HepG2 (cell line): ENCODE measurements around the gene OPRL1. TPM values are rescaled to one million over a fixed set of nuclear protein-coding genes. Genes with fewer than 3 reads are reported as not detected.
A peak's percentile ranks its signal among the peaks of the same experiment; 100 is the strongest.

Source experiments
- HINFP ChIP-seq: sonication (generic); formaldehyde crosslinking; IDR thresholded peaks from 2 replicates; pipeline ENCODE4 v1.4.0; 2020; ENCODE audit warnings: low read depth, mild to moderate bottlenecking, missing genetic modification reagents
- HNF1A ChIP-seq, 2 experiments: sonication (generic) in 1 of 2; formaldehyde crosslinking in 1 of 2; IDR thresholded peaks; 2 replicates each; pipeline versions ENCODE4 v1.4.0 to v1.6.1; 2016 to 2020; ENCODE audit warnings: borderline replicate concordance in 1 of 2, low read depth in 1 of 2, mild to moderate bottlenecking in 1 of 2, missing genetic modification reagents in 1 of 2
- NR2C2 ChIP-seq: sonication (generic); formaldehyde crosslinking; IDR thresholded peaks from 2 replicates; pipeline ENCODE4 v1.4.0; 2020; ENCODE audit warnings: missing genetic modification reagents, mild to moderate bottlenecking, moderate library complexity, borderline replicate concordance
- PAX8 ChIP-seq: sonication (generic); formaldehyde crosslinking; IDR thresholded peaks from 2 replicates; pipeline ENCODE4 v1.8.0; 2022; ENCODE audit warnings: mild to moderate bottlenecking, missing genetic modification reagents, borderline replicate concordance
- POGZ ChIP-seq: sonication (generic); formaldehyde crosslinking; IDR thresholded peaks from 2 replicates; pipeline ENCODE4 v1.4.0; 2020; ENCODE audit warnings: mild to moderate bottlenecking, missing genetic modification reagents
- SIN3A ChIP-seq: IDR thresholded peaks from 2 replicates; pipeline ENCODE4 v1.6.1; 2011; ENCODE audit warnings: low read depth, mild to moderate bottlenecking, control low read depth, low read length, borderline replicate concordance
- UBTF ChIP-seq: sonication (generic); formaldehyde crosslinking; IDR thresholded peaks from 2 replicates; pipeline ENCODE4 v1.4.0; 2020; ENCODE audit warnings: mild to moderate bottlenecking, missing genetic modification reagents
- XRCC5 ChIP-seq: fragments of 200-400 bp; formaldehyde crosslinking; optimal IDR thresholded peaks from 2 replicates; pipeline ENCODE3; 2017; ENCODE audit warnings: mild to moderate bottlenecking, low read length
- ZBTB33 ChIP-seq: sonication (generic); formaldehyde crosslinking; IDR thresholded peaks from 2 replicates; pipeline ENCODE4 v1.4.0; 2020; ENCODE audit warnings: missing genetic modification reagents
- ZNF101 ChIP-seq: sonication (generic); formaldehyde crosslinking; IDR thresholded peaks from 2 replicates; pipeline ENCODE4 v1.4.0; 2020; ENCODE audit warnings: mild to moderate bottlenecking, low read depth, missing genetic modification reagents, borderline replicate concordance
- ZZZ3 ChIP-seq: sonication (generic); formaldehyde crosslinking; IDR thresholded peaks from 2 replicates; pipeline ENCODE4 v1.4.0; 2020; ENCODE audit warnings: missing genetic modification reagents, mild to moderate bottlenecking, borderline replicate concordance
- polyA plus RNA-seq, 8 experiments: library from polyadenylated mRNA; depleted of rRNA in 3 of 8; stranded (reverse) in 7 of 8; unstranded in 1 of 8; fragments of >200 nt; fragmentation: Illumina TruSeq in 4 of 8; extraction: Trizol in 4 of 8; gene quantifications; 2 replicates each; pipeline versions ENCODE4 v1.2.1 to v1.2.3, GENCODE V29; 2011 to 2016; ENCODE audit warnings: low read depth in 4 of 8, missing spikeins in 1 of 8, mixed read lengths in 1 of 8; ENCODE audit not compliant: insufficient read depth in 1 of 8
- total RNA-seq, 5 experiments: library from RNA; depleted of rRNA; stranded (reverse); fragments of >200 nt; fragmentation: Illumina TruSeq; extraction: Trizol; gene quantifications; 2 replicates each; pipeline ENCODE4 v1.2.3, GENCODE V29; 2016; ENCODE audit warnings: low read depth in 1 of 5
- TF ChIP-seq, protein P1 (sequence below): sonication (generic); formaldehyde crosslinking; IDR thresholded peaks from 2 replicates; pipeline ENCODE4 v1.4.0; 2020; ENCODE audit warnings: missing genetic modification reagents, borderline replicate concordance
- TF ChIP-seq, protein P2 (sequence below): IDR thresholded peaks from 2 replicates; pipeline ENCODE4 v1.6.1; 2012; ENCODE audit warnings: inconsistent platforms

OPRL1 gene
- total and polyA plus RNA-seq, 2 of the 13 experiments (the other 11 are each of a cell fraction or from before 2014, with no cell fraction given): 0.35 to 0.71 TPM

DNA sequence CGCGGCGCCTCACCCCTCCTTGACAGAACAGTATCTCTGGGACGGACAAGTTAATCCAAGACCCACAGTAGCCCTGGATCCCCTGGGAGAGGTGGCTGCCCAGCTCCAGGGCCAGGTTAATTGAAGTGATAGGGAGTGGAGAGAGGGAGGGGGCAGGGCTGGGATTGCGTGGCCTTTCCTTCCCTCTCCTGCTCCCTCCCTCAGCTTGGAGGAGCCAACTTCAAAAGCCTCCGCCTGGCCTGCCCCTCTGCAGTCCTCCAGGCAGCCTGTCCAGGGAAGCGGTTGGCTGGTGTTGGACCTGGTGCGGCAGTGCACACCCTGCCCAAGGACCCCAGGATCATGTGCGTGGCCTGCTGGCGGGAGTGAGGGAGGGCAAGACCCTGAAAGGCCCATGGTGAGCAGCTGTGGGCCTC, 43.9 kb upstream of the OPRL1 start, which contains the start of gene C20orf204 (continued):
- no peak for TF ChIP-seq POGZ (CRISPR knock-in tag)
- TF ChIP-seq PAX8: peak; percentile 80; the same call in 1 of the 2 replicates
- peak; percentile 55; the same call in 1 of the 2 replicates for TF ChIP-seq HINFP (CRISPR knock-in tag)
- TF ChIP-seq XRCC5: peak; percentile 89
- 0 out of 2 replicates have a peak, but pooled peaks have one; percentile 37 for TF ChIP-seq HNF1A (IDR thresholded peaks at IDR 0.05; ENCODE audit: low read depth)
- TF ChIP-seq HNF1A (CRISPR knock-in tag; IDR thresholded peaks at IDR 0.05; ENCODE audit: borderline replicate concordance): peak; percentile 74; the same call in 1 of the 2 replicates
- peak; percentile 15; the same call in 1 of the 2 replicates for TF ChIP-seq ZBTB33
- TF ChIP-seq UBTF (CRISPR knock-in tag): peak; percentile 94
- no peak for TF ChIP-seq NR2C2 (CRISPR knock-in tag)
- TF ChIP-seq ZNF101 (CRISPR knock-in tag): peak; percentile 69; the same call in 1 of the 2 replicates
- TF ChIP-seq, protein P1, sequence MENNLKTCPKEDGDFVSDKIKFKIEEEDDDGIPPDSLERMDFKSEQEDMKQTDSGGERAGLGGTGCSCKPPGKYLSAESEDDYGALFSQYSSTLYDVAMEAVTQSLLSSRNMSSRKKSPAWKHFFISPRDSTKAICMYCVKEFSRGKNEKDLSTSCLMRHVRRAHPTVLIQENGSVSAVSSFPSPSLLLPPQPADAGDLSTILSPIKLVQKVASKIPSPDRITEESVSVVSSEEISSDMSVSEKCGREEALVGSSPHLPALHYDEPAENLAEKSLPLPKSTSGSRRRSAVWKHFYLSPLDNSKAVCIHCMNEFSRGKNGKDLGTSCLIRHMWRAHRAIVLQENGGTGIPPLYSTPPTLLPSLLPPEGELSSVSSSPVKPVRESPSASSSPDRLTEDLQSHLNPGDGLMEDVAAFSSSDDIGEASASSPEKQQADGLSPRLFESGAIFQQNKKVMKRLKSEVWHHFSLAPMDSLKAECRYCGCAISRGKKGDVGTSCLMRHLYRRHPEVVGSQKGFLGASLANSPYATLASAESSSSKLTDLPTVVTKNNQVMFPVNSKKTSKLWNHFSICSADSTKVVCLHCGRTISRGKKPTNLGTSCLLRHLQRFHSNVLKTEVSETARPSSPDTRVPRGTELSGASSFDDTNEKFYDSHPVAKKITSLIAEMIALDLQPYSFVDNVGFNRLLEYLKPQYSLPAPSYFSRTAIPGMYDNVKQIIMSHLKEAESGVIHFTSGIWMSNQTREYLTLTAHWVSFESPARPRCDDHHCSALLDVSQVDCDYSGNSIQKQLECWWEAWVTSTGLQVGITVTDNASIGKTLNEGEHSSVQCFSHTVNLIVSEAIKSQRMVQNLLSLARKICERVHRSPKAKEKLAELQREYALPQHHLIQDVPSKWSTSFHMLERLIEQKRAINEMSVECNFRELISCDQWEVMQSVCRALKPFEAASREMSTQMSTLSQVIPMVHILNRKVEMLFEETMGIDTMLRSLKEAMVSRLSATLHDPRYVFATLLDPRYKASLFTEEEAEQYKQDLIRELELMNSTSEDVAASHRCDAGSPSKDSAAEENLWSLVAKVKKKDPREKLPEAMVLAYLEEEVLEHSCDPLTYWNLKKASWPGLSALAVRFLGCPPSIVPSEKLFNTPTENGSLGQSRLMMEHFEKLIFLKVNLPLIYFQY: peak; percentile 35
- TF ChIP-seq ZZZ3 (CRISPR knock-in tag): no peak
- TF ChIP-seq, protein P2, sequence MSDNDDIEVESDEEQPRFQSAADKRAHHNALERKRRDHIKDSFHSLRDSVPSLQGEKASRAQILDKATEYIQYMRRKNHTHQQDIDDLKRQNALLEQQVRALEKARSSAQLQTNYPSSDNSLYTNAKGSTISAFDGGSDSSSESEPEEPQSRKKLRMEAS: peak; percentile 75
- TF ChIP-seq SIN3A: peak; percentile 86; the same call in 1 of the 2 replicates
